G401.6 (cell line): ENCODE measurements around the gene CHCHD10.

Experiments used
- FAIRE-seq: peaks from 2 replicates; lab custom pipeline; 2012; peaks lifted over from hg19 to GRCh38; lab: Jason Lieb, UNC

The CHCHD10 gene

GRCh38 chr22:23772649-23773473, 5.1 kb upstream of the CHCHD10 start, which contains the start of gene MMP11:
Gene MMP11, plus strand, starts transcription at chr22:23772849. Its CDS starts 22 bp downstream, at chr22:23772871.
- no peak for FAIRE-seq

GRCh38 chr22:23772315-23772648, 4.5 kb upstream of the CHCHD10 start:
- FAIRE-seq, result no peak

- no peak for FAIRE-seq
Measured at GRCh38 chr22:23769321-23769965, 1.7 kb upstream of the CHCHD10 start.

- FAIRE-seq, result no peak
Measured at GRCh38 chr22:23767303-23767672, 484 bp downstream of the CHCHD10 start.

- FAIRE-seq, result no peak
Measured at GRCh38 chr22:23764899-23765881, 2.6 kb downstream of the CHCHD10 start.

- no peak for FAIRE-seq
Measured at GRCh38 chr22:23763954-23764353, 3.8 kb downstream of the CHCHD10 start.

- FAIRE-seq, result no peak
Measured at GRCh38 chr22:23763579-23763945, 4.2 kb downstream of the CHCHD10 start.

GRCh38 chr22:23762842-23763578, 4.8 kb downstream of the CHCHD10 start, which contains the start of gene C22orf15:
Gene C22orf15, plus strand, starts transcription at chr22:23762990. Its CDS starts 317 bp downstream, at chr22:23763307.
- FAIRE-seq, result no peak

GRCh38 chr22:23760056-23760455, 7.7 kb downstream of the CHCHD10 start:
- FAIRE-seq, result no peak

GRCh38 chr22:23759566-23759965, 8.2 kb downstream of the CHCHD10 start:
- FAIRE-seq, result no peak

- FAIRE-seq, result no peak
Measured at GRCh38 chr22:23756891-23757290, 10.9 kb downstream of the CHCHD10 start.

- FAIRE-seq, result no peak
Measured at GRCh38 chr22:23755711-23756110, 12.1 kb downstream of the CHCHD10 start.

GRCh38 chr22:23754980-23755636, 12.7 kb downstream of the CHCHD10 start:
- FAIRE-seq, result no peak

- no peak for FAIRE-seq
Measured at GRCh38 chr22:23754220-23754919, 13.4 kb downstream of the CHCHD10 start, which contains the start of gene VPREB3. Gene VPREB3, minus strand, starts transcription at chr22:23754425. Its CDS starts 62 bp downstream, at chr22:23754363.

- no peak for FAIRE-seq
Measured at GRCh38 chr22:23753385-23753784, 14.4 kb downstream of the CHCHD10 start.

- no peak for FAIRE-seq
Measured at GRCh38 chr22:23752750-23753149, 15.0 kb downstream of the CHCHD10 start.

- FAIRE-seq, result no peak
Measured at GRCh38 chr22:23752090-23752691, 15.6 kb downstream of the CHCHD10 start.

GRCh38 chr22:23751441-23751996, 16.3 kb downstream of the CHCHD10 start:
- FAIRE-seq, result no peak

- no peak for FAIRE-seq
Measured at GRCh38 chr22:23750714-23751440, 16.9 kb downstream of the CHCHD10 start, which contains the start of gene ZNF70. Gene ZNF70, minus strand, starts transcription at chr22:23751112. Its CDS starts 5,972 bp downstream, at chr22:23745140.
